Right lung (tissue), 5 donors: Measurements from ENCODE around the gene IRF7. TPM values are rescaled to one million over a fixed set of nuclear protein-coding genes. Genes with fewer than 3 reads are reported as not detected.

Source experiments
- DNase-seq, 2 donors: peaks; one replicate each; pipeline ENCODE4 v3.0.0-alpha.2; 2013
- polyA plus RNA-seq, 5 donors: library from polyadenylated mRNA; unstranded; fragments of 120-200 nt; gene quantifications; one replicate each; pipeline versions ENCODE4 v1.2.1 to v1.2.3, GENCODE V29; 2013; ENCODE audit warnings: inconsistent platforms in 1 of 5, low replicate concordance in 1 of 5; ENCODE audit not compliant: insufficient read length in 5 of 5, insufficient read depth in 1 of 5

The IRF7 gene
- polyA plus RNA-seq, 5 donors: 6.9 to 19.1 (median 11.5) TPM

DNA sequence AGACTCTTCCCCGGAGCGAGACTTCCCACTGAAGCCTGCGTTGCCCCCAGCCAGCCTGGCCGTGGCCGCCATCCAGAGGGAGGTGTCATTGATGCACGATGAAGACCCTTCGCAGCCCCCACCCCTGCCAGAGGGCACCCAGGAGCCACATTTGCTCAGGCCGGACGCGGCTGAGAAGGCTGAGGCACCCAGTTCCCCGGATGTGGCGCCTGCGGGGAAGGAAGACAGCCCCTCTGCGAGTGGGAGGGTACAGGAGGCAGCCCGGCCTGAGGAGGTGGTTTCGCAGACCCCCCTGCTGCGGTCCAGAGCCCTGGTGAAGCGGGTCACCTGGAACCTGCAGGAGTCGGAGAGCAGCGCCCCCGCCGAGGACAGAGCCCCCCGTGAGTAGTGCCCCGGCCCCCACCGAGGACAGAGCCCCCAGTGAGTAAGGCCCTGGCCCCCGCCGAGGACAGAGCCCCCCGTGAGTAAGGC, 6.4 kb downstream of the IRF7 start:
- no peak for DNase-seq

DNA sequence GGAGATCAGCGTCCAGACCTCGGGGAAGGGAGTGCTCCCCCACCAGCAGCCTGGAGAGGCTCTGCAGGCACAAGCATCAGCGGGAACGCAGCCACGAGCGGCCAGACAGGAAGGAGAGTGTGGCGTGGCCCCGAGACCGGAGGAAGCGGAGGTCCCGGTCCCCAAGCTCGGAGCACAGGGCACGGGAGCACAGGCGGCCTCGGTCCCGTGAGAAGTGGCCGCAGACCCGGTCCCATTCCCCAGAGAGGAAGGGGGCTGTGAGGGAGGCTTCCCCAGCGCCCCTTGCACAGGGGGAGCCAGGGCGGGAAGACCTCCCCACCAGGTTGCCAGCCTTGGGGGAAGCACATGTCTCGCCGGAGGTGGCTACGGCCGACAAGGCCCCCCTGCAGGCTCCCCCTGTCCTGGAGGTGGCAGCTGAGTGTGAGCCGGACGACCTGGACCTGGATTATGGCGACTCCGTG, 6.9 kb downstream of the IRF7 start:
- DNase-seq: no peak

DNA sequence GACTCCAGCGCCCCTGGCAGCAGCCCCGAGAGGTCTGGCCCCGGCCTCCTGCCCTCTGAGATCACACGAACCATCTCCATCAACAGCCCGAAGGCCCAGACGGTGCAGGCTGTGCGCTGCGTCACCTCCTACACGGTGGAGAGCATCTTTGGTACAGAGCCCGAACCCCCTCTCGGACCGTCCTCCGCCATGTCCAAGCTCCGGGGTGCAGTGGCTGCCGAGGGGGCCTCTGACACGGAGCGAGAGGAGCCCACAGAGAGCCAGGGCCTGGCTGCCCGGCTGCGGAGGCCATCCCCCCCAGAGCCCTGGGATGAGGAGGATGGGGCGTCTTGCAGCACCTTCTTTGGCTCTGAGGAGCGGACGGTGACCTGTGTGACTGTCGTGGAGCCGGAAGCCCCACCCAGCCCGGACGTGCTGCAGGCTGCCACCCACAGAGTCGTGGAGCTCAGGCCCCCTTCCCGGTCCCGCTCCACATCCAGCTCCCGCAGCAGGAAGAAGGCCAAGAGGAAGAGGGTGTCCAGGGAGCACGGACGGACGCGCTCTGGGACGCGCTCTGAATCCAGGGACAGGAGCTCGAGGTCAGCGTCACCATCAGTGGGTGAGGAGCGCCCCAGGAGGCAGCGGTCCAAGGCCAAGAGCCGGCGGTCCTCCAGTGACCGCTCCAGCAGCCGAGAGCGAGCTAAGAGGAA, 7.6 kb downstream of the IRF7 start:
- no peak for DNase-seq

DNA sequence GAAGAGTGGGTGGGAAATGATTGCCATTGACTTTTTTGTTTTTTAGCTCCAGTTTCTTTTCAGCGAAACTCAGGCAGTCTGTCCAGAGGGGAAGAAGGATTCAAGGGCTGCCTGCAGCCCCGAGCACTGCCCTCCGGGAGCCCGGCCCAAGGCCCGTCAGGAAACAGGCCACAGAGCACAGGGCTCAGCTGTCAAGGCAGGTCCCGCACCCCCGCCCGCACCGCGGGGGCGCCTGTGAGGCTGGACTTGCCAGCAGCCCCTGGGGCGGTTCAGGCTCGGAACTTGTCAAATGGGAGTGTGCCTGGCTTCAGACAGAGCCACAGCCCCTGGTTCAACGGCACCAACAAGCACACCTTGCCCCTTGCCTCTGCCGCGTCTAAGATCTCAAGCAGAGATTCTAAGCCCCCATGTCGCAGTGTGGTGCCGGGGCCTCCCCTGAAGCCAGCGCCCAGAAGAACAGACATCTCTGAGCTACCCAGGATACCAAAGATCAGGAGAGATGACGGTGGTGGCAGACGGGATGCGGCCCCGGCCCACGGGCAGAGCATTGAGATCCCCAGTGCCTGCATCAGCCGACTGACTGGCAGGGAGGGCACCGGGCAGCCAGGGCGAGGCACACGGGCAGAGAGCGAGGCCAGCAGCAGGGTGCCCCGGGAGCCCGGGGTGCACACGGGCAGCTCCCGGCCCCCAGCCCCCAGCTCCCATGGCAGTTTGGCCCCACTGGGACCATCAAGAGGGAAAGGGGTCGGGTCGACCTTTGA, 8.6 kb downstream of the IRF7 start:
- DNase-seq: no peak

DNA sequence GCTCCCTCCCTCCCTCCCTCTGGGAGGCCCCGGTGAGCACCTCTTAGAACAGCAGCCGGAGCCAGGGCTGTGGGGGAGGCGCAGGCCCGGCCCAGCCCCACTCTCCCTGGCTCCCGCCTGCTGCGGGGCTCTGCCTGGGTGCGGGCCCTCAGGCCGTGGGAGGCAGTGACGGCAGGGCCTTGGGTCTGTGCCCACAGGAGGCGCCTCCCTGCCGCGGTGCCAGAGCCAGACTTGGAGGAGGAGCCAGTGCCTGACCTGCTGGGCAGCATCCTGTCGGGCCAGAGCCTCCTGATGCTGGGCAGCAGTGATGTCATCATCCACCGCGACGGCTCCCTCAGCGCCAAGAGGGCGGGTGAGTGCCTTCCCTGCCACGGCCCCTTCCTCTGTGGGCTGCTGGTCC, 9.5 kb downstream of the IRF7 start:
- DNase-seq: no peak

DNA sequence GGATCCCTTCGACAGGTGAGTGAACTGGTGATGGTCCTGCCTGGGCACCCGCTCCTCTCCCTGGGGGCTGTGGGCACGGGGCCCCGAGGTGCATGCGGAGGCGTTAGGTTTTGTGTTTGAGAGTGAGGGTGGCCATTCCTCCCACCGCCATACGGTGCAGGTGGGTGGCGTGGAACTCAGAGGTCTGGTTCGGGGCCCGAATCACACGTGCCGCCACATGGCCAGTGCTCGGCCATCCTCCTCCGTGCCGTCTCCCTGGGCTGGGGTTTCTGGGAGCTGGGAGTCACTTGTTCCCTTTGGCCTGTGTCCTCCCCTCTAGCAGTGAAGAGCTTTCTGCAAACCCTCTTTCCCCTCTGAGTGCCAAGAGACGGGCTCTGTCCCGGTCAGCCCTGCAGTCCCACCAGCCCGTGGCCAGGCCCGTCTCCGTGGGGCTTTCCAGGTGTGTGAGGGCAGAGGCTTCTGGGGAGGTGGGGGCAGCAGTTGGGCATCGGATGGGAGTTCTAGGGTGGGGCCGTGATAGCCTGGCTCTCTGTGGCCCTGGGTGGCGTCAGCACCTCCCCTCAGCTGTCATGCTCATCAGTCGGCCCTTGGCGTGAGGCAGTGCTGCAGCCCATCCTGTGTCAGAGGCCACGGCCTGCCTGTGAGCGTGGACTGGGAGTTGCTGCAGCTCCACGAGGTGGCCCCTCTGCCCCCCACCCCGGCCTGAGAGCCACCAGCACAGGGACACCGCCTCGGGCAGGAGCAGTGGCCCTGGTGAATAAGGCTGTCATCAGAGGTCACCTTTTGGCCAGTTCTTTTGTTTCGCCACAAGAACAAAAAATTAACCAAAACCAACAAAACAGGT, 10.2 kb downstream of the IRF7 start:
- no peak for DNase-seq

DNA sequence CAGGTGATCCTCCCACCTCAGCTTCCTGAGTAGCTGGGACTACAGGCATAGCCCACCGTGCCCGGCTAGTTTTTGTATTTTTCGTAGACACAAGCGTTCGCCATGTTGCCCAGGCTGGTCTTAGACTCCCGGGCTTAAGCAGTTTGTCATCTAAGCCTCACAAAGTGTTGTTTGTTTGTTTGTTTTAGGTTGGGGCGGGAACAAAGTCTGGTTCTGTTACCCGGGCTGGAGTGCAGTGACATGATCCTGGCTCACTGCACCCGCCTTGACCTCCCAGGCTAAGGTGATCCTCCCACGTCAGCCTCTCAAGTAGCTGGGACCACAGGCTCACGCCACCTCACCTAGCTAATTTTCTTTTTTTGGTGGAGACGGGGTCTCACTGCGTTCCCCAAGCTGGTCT, 12.6 kb downstream of the IRF7 start:
- no peak for DNase-seq

DNA sequence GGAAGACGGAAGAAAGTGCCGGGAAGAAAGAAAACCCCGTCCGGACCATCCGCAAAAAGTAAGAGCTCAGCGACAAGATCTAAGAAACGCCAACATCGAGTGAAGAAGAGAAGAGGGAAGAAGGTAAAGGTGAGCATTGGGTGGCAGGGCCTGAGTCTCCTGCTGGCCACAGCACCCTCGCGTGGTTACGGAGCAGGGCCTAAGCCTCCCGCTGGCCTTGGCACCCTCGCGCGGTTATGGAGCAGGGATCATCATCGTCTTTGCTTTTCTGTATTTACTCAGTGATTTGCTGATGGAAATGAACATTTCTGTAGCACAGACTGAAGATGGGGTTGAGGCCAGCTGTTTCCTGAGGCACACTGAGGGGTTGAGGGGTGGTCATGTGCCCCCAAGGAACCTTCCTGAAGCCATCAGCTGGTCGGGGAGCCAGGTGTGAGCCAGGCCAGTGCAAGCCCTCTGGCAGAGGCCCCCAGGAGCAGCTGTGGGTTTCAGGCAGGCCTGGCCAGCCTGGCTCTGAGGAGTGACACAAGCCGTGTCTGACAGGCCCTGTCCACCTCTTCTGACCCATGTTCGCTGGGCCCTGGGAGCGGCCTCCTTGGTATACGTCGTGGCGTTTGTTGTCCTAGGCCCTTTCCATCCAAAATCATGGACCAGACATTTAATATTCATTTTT, 14.0 kb downstream of the IRF7 start:
- DNase-seq: no peak

DNA sequence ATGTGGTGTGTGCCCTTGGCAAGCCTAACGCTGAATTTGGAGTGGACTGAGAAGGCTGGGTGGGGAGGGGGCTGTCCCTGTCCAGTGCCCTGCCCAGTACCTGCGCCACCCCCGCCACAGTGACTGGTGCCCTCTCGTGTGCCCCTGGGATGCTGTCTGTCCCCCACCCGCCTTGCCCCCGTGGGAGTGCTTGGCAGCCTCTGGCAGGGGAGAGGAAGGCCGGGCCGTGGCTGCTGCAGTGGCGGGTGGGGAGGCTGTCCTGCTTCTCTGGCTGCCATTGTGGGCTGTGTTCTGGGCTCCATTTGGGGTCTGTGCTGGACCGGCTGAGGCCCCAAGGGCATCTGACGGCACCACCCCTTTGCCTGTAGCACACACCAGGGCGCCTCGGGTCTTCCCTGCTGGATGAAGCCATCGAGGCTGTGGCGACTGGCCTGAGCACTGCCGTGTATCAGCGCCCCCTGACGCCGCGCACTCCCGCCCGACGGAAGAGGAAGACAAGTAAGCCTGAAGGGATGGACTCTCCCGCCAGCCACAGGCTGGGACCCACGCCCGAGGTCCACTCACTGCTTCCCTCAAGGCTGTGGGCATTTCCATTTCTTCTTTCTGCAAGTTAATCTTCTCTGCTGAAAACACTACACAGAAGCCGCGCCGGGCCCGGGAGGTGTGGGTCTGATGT, 17.6 kb downstream of the IRF7 start:
- DNase-seq: no peak

DNA sequence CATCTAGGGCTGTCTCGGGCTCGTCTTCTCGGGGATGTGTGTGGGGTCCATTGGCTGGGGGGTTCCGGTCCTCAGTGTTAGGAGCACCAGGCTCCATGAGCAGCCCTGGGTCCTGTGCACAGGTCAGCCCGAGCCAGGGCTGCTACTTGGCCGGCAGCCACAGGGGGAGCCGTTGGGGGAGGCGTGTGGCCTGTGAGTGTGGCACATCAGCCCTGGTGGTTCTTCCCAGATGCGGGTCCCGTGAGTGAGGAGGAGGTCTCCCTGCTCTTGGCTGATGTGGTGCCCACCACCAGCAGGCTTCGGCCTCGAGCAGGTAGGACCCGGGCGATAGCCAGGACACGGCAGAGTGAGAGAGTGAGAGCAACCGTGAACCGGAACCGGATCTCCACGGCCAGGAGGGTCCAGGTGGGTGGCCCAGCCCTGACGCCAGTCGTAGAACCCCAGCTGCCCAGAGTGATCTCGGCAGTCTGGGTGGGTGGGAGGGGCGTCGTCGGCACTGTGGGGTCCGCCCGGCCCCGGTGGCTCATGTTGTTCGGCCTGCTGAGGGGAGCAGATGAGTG, 18.5 kb downstream of the IRF7 start:
- no peak for DNase-seq

DNA sequence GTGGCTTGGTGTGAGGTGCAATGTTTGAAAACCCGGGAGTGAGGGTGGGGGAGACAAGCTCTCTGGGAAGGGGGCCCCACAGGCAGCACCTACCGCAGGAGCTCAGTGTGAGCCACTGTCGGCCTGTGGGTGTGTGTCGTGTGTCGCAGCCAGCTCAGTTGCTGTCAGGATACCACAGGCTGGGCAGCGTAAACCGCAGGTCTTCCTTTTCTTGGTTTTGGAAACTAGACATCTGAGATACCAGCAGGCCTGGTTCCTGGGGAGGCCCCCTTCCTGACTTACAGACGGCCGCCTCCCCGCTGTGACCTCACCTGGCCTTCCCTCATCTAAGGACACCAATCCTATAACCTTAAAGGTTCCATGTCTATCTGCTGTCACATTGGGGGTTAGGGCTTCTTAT, 19.4 kb downstream of the IRF7 start:
- DNase-seq: no peak

DNA sequence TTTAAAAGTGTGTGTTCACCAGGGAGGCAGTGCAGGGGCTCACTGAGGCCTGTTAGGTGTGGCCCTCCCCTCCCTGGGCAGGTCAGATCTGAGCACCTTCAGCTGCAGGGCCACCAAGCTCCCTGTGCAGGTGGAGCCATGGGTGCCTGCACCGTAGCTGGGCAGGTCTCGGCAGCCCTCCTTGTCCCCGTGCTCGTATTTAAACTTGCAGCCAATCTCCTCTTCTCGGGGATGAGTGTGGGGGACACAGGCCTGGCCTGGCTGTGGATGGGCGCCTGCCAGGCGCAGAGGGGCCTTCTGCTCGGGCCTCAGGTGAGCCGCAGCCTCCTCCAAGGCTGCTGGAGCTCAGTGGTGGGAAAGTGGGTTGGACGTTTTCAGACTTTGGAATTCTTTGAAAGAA, 20.4 kb downstream of the IRF7 start:
- DNase-seq: no peak

DNA sequence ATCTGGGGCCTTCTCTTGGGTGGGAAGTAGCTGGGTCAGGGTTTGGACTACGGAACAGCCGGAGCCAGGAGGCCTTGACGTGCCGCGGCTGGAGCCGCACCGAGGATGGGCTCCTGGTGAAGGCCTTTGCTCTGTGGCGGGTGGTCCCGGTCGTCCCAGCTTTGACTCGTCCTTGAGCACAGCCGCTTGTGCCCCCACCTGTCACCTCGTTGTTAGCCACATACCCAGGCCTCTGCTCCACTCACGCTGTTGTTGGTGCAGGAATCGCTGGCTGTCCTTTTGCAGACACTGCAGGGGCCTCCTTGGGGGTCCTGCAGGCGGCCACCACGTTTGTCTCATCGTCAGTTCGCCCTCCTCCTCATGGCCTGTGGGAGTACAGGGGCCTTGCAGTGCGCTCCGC, 22.4 kb downstream of the IRF7 start:
- DNase-seq: no peak

DNA sequence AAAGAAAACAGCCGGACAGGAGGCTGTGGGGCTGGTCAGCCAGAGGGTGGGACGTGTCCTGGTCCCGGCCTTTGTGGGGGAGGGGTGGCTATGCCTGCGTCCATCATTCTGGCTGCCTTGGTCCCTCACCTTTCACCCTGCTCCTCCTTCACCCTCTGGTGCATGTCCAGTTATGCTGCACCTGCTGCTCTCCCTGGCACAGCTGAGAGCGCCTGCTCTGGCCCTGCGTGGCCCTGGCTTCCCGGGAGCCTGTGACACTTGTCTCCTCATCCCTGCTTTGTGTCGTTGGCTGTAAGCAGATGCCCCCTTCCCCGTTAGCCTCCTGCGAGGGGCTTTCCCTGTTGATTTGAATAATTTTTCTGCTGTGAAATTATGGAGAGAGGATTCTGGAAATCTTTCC, 22.8 kb downstream of the IRF7 start:
- no peak for DNase-seq

DNA sequence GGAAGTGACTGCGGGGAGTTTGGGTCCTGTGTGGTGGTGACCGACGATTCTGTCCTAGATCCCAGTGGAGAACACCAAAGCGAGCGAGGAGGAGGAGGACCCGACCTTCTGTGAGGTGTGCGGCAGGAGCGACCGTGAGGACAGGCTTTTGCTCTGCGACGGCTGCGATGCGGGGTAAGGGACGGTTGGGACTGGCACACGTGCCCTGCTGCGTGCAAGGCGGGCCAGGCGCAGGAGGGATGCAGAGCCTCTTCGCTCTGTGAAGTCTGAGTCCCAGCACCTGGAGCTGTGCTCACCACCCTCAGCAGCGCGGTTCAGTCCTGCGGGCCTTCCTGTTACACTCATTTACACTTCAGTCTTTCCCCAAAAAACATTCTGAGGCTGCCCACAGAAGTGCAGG, 23.2 kb downstream of the IRF7 start:
- no peak for DNase-seq

DNA sequence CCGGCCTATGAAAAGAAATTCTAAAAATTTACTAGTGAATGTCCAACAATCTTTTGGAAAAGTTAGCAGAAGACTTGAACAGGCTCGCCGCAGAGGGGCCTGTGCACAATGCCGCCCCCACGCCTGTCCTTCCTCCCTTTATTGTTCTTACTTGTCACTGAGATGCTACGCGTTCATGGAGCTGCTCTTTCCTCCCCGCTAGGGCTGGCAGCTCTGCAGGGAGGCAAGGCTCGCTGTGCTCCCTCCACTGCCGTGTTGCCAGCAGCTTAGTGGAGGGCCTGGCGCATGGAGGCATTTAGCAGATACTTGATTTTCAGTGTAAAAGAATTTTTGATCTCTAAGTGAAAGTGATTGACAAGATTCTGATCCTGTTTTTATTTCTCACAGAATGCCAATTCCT, 24.8 kb downstream of the IRF7 start:
- DNase-seq: no peak

DNA sequence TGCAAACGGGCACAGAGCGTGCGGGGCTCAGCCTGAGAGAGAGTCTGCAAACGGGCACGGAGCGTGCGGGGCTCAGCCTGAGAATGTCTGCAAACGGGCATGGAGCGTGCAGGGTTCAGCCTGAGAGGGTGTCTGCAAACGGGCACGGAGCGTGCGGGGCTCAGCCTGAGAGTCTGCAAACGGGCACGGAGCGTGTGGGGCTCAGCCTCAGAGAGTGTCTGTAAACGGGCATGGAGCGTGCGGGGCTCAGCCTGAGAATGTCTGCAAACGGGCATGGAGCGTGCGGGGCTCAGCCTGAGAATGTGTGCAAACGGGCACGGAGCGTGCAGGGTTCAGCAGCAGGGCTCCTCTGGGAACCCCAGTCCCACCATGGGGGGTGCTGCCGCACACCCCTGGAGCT, 26.0 kb downstream of the IRF7 start:
- DNase-seq: no peak

DNA sequence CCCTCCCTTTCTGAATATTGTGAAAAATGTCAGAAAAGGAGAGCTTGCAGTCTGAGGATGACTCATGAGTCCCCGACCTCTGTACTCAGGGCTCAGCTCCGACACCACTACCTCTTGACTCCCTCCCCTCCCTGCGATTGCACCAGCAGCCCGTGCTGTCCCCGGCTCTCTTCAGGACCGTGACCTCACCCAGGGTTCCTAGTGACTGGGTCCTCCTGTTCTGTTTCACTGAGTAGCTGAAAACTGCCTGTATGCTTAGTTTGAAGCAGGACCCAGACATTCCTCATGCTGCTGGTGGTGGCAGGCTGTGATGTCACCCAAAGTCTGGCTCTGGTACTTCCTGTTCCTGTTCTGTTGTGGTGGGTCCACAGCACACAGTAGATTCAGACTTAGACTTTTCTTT, 27.8 kb downstream of the IRF7 start:
- no peak for DNase-seq

DNA sequence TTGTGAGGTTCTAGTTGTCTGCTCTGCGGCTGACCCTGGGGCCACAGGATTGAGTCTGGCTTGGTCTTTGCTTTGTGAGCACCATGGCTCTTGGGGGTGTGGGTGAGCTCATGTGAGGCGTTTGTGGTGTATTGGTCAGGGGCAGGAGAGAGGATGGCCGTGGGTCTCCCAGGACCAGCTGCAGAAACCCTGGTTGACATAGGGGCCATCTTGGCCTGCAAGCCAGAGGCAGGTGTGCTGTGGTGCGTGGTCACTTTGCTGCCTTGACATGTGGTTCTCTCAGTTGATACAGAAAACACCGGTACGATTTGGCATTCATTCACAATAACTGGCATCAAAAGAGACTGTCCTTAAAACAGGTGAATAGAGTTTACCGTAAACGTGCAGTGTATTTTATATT, 28.2 kb downstream of the IRF7 start:
- DNase-seq: no peak

DNA sequence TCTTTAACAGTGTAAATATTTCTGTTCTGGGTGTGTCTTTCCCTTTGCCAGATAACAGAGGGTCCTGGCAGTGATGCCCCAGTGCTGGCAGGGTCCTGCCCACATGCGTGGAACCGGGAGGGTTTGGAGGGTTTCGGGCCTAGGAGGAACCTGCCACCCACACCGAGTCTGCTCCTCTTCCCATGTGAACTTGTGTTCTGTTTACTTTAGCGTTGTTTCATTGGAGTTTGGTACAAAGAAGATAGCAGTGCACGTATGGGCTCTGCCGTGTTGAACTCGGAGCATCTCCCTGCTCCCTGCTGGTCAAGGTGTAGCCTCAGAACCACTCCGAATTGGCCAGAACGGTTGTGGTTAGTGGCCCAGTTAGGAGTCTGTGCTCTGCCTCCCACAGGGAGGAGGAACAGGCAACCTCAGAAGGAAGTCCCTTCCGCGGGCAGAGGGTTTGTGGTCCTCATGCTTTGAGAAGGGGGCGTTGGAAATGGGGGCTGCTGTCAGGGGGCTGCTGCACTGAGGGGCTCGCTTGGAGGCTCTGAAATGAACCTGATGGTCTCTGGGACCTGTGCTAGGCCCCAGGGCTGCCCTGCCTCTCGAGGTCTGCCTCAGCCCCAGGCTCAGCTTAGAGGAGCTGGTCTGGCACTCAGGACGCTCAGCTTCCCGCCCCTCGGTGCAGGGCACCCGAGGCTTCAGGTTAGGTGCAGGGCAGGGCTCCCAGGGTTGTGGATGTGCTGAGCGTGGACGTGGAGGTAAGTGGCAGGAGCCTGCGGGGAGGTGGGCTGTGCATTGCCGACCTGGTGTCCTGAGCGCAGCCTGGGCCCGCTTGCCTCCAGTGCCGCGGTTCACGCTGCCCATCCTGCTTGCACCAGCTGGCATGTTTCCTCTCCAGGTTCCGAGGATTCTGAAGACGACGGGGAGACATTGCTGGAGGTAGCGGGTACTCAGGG, 29.1 kb downstream of the IRF7 start:
- DNase-seq: no peak
